ENCODE data around the gene NLGN4Y.
"Not testable (repeated sequence)": the region's sequence is repeated elsewhere in the genome, so short reads cannot be mapped to it uniquely, and the experiment has no call there.

Gene NLGN4Y

GRCh38 chrY:14834103-14835060, 310.1 kb downstream of the NLGN4Y start:
- no peak for DNase-seq (ENCODE audit: low spot score)

- DNase-seq (ENCODE audit: low spot score): no peak
These were observed 313.1 kb downstream of the NLGN4Y start for GRCh38 chrY:14837466-14837865.

GRCh38 chrY:14850734-14851133, 326.4 kb downstream of the NLGN4Y start:
- no peak for DNase-seq (ENCODE audit: low spot score)

GRCh38 chrY:14860448-14860847, 336.1 kb downstream of the NLGN4Y start:
- DNase-seq (ENCODE audit: low spot score): no peak

GRCh38 chrY:14861033-14861432, 336.7 kb downstream of the NLGN4Y start:
- DNase-seq (ENCODE audit: low spot score): not testable (repeated sequence)

- no peak for DNase-seq (ENCODE audit: low spot score)
These were observed 347.6 kb downstream of the NLGN4Y start for GRCh38 chrY:14871971-14872370.
